Lower lobe of right lung (tissue), 2 donors: ENCODE measurements around the gene SPG11. TPM values are rescaled to one million over a fixed set of nuclear protein-coding genes. Genes with fewer than 3 reads are reported as not detected.
"Not testable (repeated sequence)": the region's sequence is repeated elsewhere in the genome, so short reads cannot be mapped to it uniquely, and the experiment has no call there.

Source experiments
- ATAC-seq, 2 donors: fragments of 200-7000 bp; cut with Tn5 transposase; one replicate each; pipeline ENCODE4 v1.9.1; 2020 to 2022; ENCODE audit warnings: mild to moderate bottlenecking in 2 of 2, moderate library complexity in 2 of 2
- DNase-seq: peaks from one replicate; pipeline ENCODE4 v3.0.0-alpha.2; 2020
- H3K27ac ChIP-seq: fragments of 200-600 bp; one replicate; pipeline ENCODE4 v1.8.0; 2022
- H3K27me3 ChIP-seq: fragments of 200-600 bp; one replicate; pipeline ENCODE4 v1.8.0; 2022; ENCODE audit warnings: low read depth
- H3K36me3 ChIP-seq: fragments of 200-600 bp; one replicate; pipeline ENCODE4 v1.8.0; 2022; ENCODE audit warnings: mild to moderate bottlenecking
- H3K4me1 ChIP-seq: fragments of 200-600 bp; one replicate; pipeline ENCODE4 v1.8.0; 2022
- H3K4me3 ChIP-seq: fragments of 200-600 bp; one replicate; pipeline ENCODE4 v1.8.0; 2022; ENCODE audit warnings: mild to moderate bottlenecking
- H3K9me3 ChIP-seq: fragments of 200-600 bp; one replicate; pipeline ENCODE4 v1.8.0; 2022
- CTCF ChIP-seq: fragments of 200-600 bp; IDR thresholded peaks from one replicate; pipeline ENCODE4 v1.8.0; 2022; ENCODE audit warnings: antibody characterized with exemption, mild to moderate bottlenecking
- intact Hi-C: fragments of 100-400 bp; cut with DNase I; formaldehyde crosslinking; loops from one replicate; pipeline ENCODE4 v1.11.0; 2022
- total RNA-seq: library from RNA; stranded (reverse); fragmentation: NEBNext Ultra II Directional; extraction: Animal tissue kit (Norgen Biotek cat#: 25700); gene quantifications from one replicate; pipeline ENCODE4 v1.2.1, GENCODE V29; 2021
- donor health status: DM: no; HTN: yes; CAD: no; lungs with severe emphysema.

SPG11 gene
- total RNA-seq, 1 donor from 2014 or later: 99.7 TPM

GRCh38 chr15:44566155-44566540, 97.3 kb downstream of the SPG11 start:
- H3K36me3 ChIP-seq: peaks cover 100% of the 10 kb centered on the region
- H3K4me3 ChIP-seq: no peak overlapping the region
- no peaks in the 10 kb centered on the region for H3K27me3 ChIP-seq
- TF ChIP-seq CTCF: no peak
- no peak for DNase-seq
- H3K27ac ChIP-seq: no peak overlapping the region
- H3K4me1 ChIP-seq: no peaks in the 10 kb centered on the region
- intact Hi-C loops: no loop called here
- H3K9me3 ChIP-seq: no peaks in the 10 kb centered on the region
- no peak for ATAC-seq

- H3K9me3 ChIP-seq: no peaks in the 10 kb centered on the region
- H3K27me3 ChIP-seq: no peaks in the 10 kb centered on the region
- peaks cover 100% of the 10 kb centered on the region for H3K36me3 ChIP-seq
- no peaks in the 10 kb centered on the region for H3K4me1 ChIP-seq
- DNase-seq (no peak), ATAC-seq (no peak)
- no peak overlapping the region for H3K27ac ChIP-seq
- TF ChIP-seq CTCF: no peak
- H3K4me3 ChIP-seq: no peak overlapping the region
- intact Hi-C loops: no loop called here
Observed at GRCh38 chr15:44565387-44566154, 97.9 kb downstream of the SPG11 start.

- H3K9me3 ChIP-seq, DNase-seq, H3K27ac ChIP-seq, H3K4me3 ChIP-seq, ATAC-seq, H3K27me3 ChIP-seq, H3K4me1 ChIP-seq, intact Hi-C loops: not testable (repeated sequence)
- peaks cover 100% of the 10 kb centered on the region for H3K36me3 ChIP-seq
Observed at GRCh38 chr15:44560926-44561325, 102.5 kb downstream of the SPG11 start.

- Histone ChIP-seq H3K9me3 (no peaks in the 10 kb centered on the region), H3K27ac (no peak overlapping the region), H3K4me1 (peaks cover 6% of the 10 kb centered on the region), H3K36me3 (peaks cover 95% of the 10 kb centered on the region), H3K4me3 (no peak overlapping the region), H3K27me3 (no peaks in the 10 kb centered on the region)
- intact Hi-C loops: no loop called here
- ATAC-seq (no peak), DNase-seq (no peak)
- no peak for TF ChIP-seq CTCF
Observed at GRCh38 chr15:44554934-44555723, 108.3 kb downstream of the SPG11 start.

- TF ChIP-seq CTCF: no peak
- peaks cover 60% of the 10 kb centered on the region for H3K36me3 ChIP-seq
- H3K27ac ChIP-seq: no peak overlapping the region
- ATAC-seq: no peak
- H3K27me3 ChIP-seq: no peaks in the 10 kb centered on the region
- DNase-seq: no peak
- no peak overlapping the region for H3K4me3 ChIP-seq
- H3K9me3 ChIP-seq: no peaks in the 10 kb centered on the region
- intact Hi-C loops: no loop called here
- peaks cover 17% of the 10 kb centered on the region for H3K4me1 ChIP-seq
Observed at GRCh38 chr15:44550734-44551133, 112.7 kb downstream of the SPG11 start.

- Histone ChIP-seq H3K4me1 (peaks cover 21% of the 10 kb centered on the region), H3K36me3 (peaks cover 55% of the 10 kb centered on the region), H3K4me3 (no peak overlapping the region), H3K9me3 (no peaks in the 10 kb centered on the region), H3K27me3 (no peaks in the 10 kb centered on the region), H3K27ac (no peak overlapping the region)
- DNase-seq (no peak), ATAC-seq (peak in 1 of 2 donors; percentile 25)
- intact Hi-C loops: no loop called here
- TF ChIP-seq CTCF: peak; percentile 26
Observed at GRCh38 chr15:44550256-44550655, 113.2 kb downstream of the SPG11 start.

- H3K27me3 ChIP-seq, H3K27ac ChIP-seq, DNase-seq, H3K9me3 ChIP-seq, H3K4me3 ChIP-seq, intact Hi-C loops, ATAC-seq: not testable (repeated sequence)
- peaks cover 44% of the 10 kb centered on the region for H3K36me3 ChIP-seq
- peaks cover 27% of the 10 kb centered on the region for H3K4me1 ChIP-seq
Observed at GRCh38 chr15:44549152-44549551, 114.3 kb downstream of the SPG11 start.
